ENCODE measurements around the gene CDK4.

DNA sequence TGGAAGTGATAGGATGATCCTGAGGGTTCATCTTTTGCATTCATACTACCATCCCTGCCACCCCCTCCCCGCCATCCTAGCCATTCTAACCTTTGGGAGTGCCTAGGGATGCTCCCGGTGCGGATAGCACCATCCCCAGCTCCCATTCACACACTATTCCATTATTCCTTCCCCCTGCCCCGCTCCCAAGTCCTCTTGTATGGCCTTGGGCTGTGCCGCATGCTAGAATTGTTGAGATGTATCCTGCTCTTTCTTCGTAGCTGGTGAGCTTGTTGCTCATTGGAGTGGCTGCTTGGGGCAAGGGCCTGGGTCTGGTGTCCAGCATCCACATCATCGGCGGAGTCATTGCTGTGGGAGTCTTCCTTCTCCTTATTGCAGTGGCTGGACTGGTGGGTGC is 6.6 kb downstream of the CDK4 start:
- TF ChIP-seq POLR2A (IDR thresholded peaks at IDR 0.05) = no peak
- TF ChIP-seq, protein P1, sequence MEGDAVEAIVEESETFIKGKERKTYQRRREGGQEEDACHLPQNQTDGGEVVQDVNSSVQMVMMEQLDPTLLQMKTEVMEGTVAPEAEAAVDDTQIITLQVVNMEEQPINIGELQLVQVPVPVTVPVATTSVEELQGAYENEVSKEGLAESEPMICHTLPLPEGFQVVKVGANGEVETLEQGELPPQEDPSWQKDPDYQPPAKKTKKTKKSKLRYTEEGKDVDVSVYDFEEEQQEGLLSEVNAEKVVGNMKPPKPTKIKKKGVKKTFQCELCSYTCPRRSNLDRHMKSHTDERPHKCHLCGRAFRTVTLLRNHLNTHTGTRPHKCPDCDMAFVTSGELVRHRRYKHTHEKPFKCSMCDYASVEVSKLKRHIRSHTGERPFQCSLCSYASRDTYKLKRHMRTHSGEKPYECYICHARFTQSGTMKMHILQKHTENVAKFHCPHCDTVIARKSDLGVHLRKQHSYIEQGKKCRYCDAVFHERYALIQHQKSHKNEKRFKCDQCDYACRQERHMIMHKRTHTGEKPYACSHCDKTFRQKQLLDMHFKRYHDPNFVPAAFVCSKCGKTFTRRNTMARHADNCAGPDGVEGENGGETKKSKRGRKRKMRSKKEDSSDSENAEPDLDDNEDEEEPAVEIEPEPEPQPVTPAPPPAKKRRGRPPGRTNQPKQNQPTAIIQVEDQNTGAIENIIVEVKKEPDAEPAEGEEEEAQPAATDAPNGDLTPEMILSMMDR (IDR thresholded peaks at IDR 0.05) = no peak

All from vagina (tissue), 2 donors.